ENCODE measurements around the gene DNAH17.
A peak's percentile ranks its signal among the peaks of the same experiment; 100 is the strongest.

Gene DNAH17

DNA sequence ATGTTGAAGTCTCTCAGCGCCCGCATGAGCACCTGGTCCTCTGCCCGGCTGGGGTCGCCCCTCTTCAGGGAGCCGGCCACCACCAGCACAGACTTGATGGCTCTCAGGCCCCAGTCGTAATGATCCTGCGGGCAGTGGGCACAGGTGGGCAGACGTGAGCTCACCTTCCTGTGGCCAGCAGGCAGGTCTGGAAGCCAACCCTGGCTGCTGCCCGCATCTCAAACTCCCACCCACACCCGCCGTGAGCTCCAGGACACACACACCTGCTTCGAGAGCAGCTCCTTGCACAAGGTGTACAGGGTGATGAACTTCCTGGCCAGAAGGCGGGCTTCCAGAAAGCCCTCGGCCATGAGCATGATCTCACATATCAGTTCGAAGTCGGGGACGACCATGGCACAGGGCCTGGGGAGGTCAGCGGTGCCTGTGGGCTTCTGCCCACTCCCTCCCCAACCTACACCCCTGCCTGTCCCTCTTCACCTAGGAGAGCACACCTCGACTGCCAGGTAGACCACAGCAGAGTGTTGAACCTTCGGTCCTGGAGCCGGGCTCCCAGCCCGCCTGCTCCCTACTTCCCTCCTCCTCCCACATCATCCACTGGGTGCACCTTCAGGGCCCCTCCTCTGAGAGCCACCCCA lies 82.4 kb downstream of the DNAH17 start:
- no peak for DNase-seq (ENCODE audit: low read depth)

DNA sequence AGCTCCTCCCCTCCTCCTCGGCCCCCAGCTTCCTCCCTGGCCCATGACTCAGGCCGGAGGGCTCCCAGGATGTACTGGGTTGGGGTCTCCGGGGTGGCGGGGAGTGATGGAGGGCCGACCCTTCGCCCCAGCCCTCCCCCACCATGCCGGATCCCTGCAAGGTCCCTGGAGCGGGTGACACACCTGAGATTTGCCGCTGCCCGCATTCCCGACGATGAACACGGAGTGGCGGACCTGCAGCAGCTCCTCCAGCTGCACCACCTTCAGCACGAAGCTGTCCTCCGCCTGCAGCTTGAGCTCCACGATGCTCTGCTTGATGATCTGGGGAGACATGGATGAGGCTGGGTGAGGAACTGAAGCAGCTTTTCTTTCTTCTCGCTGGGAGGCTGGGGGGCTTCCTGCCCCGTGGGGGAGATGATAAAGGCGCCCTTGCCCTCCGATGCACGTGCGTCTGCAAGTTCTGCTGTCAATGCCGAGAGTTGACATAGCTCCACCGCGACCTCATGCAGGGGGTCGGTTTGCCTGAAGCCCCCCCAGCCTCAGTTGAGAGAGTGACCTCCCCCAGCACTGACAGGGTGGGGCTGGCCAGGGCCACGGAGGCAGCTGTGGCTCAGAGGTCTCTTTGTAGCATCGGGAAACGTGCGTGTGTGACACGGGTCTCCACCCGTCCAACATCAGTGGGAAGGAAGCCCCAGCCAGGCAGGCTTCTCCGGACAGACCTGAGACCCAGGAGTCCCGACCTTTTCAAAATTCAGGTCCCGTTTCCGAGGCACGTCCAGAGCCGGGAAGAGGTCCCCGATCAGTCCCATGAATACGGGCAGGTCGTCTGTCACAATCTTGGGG lies 83.1 kb downstream of the DNAH17 start:
- DNase-seq (ENCODE audit: low read depth), result no peak

DNA sequence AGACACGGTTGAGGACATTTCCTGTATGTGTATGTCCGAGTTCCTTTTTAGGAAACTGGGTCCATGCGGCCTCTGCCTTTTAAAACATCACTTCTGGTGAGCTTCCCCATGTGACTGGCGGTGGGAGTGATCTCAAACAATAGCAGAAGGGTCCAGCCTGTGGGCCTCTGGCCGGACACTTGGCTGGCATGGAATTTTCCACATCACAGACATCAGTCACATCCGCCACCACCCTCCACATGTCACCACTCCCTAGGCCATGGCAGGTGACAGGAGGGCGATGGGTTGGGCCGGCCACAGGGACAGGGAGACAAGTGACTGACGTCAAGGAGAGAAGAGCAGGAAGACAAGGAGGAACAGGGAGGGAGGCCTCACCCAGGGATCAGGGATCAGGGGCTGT lies 83.7 kb downstream of the DNAH17 start:
- DNase-seq (ENCODE audit: low read depth), result no peak

DNA sequence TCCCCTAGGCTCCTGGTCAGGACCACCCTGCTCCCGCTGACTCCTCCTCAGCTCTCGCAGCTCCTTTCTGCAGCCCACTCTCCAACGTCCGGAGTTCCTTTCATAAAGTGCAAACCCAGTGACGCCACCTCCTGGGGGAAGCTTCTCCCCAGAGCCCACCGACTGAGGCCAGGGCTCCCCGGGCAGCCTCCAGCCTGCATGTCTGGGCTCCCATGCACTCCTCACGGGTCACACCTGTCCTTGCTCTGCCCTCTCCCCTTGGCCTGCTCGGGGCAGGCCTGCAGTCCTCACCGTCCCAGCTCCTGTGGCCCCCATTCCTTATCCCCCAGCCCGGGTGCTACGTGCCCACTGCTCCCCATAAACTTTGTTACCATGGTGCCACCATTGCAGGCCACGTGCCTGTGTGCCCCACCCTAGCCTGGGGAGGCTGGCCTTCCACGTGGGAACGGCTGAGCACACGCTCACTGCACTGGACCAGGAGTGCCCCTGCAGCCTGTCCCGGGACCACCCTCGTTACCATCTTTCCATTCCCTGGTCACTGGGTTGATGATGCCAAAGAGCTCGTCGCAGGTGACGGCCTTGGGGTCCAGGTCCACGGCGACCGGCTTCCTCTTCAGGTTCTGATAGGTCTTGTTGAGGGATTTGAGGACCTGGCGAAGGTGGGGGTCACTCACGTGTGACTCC lies 84.9 kb downstream of the DNAH17 start:
- no peak for DNase-seq (ENCODE audit: low read depth)

- DNase-seq (ENCODE audit: low read depth), result no peak
Observed at GRCh38 chr17:78491236-78492115, 85.7 kb downstream of the DNAH17 start.

DNA sequence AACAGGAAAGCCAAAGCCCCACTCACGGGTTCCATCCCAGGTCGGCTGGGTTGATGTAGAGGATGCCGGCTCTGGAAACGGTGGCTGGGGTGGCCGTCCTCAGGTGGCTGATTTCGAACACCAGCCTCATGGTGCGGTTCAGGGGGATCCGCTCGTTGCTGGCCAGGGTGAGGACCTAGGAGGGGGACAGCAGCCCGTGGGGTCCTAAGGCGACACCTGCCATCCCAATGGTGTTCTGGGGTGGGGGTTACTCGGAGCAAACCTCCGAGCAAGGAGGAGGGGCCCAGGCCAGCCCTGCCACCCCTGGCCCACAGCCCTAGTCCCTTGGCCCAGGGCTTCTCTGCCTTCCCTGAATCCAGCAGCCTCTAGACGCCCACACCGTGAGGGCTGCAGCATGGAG lies 86.5 kb downstream of the DNAH17 start:
- DNase-seq (ENCODE audit: low read depth), result no peak

DNA sequence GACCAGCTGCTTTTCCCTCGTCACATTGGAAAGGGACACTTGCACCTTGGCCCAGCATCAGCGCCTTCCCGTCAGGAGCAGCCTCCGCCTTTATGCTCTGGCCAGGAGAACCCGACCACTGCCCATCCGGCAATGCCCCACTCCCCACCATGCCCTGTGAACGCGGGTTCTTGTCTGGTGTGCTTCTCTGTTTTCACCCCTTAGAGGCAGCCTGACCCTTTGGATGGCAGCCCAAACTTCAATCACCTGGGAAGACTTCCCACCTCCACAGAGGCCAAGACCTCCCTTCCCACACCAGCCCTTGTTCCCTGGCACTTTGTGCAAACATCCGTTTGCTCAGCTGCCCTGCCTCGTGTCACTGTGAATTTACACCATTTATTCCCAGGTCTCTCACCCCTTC lies 87.0 kb downstream of the DNAH17 start:
- DNase-seq (ENCODE audit: low read depth), result no peak

- no peak for DNase-seq (ENCODE audit: low read depth)
Observed at GRCh38 chr17:78488867-78489634, 88.1 kb downstream of the DNAH17 start.

DNA sequence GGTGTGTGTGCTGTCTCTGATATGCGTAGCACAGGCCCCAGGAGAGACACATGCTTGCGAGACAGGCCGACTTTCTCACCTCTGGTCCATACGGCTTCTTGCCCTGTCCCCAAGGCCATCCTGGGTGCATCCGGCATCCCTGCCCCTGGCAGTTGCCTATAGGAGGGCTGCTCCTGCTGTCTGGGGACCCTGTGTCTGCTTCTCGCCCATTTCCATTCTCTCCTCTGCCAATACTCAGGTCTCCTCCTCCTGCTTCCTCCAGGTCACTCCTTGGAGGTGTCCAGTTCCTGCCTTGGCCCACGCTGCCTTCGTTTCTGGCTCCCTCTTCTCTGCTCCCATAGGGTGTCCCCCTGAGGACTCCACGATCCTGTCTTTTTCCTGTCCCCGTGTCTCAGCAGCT lies 89.0 kb downstream of the DNAH17 start:
- DNase-seq (ENCODE audit: low read depth), result no peak

DNA sequence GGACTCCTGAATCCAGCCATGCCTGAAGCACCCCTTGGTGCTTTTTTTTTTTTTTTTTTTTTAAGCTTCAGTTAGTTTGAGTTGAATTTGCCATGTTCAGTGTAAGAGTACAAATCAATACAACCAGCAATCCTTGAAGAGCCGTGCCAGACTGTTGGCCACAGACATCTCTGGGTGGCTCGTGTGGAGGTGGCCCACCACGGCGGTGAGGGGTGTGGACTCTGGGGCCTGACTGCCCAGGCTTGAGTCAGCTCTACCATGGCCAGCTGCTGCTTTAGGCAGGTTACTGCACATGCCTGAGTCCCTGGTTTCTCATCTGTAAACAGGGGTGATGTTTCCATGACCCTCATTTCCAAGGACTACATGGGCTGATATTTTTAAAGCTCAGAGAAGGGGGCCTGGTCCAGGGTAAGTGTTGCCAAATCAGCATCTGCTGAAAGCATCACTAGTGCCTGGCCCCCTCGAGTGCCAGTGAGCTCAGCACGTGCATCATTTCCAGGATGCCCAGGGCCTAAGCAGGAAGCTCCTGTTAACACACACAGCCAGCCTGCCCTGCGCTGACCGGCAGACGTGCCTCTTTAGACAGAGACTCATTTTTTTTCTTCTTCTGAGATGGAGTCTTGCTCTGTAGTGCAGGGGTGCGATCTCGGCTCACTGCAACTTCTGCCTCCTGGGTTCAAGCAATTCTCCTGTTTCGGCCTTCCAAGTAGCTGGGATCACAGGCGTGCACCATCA lies 90.1 kb downstream of the DNAH17 start:
- DNase-seq (ENCODE audit: low read depth), result no peak

DNA sequence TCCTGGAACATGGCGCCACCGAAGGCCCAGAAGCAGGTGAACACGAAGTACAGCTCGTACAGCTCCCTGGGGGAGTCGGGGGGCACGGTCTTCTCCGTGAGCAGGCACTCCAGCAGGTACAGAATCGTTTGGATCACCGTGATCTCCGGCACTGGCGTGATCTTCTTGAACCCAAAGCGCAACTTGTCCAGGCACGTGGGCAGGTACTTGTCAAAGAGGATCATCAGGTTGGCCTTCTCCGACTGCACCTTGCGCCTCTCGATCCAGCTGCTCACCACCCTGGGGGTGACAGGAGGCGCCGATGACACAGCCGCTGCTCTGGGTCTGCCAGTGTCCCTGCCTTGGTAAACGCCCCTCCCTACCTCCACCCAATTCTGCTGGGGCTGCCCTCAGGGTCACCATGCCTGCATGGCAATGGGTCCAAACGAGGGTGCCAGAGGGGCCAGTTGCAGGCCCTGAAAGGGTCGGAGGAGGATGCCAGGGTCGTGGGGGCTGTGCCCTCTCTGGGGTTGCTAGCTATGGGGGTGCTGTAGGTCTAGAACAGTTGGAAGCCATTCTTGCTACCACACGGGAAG lies 90.9 kb downstream of the DNAH17 start:
- DNase-seq (ENCODE audit: low read depth), result no peak

- DNase-seq (ENCODE audit: low read depth), result no peak
Observed at GRCh38 chr17:78485290-78486168, 91.7 kb downstream of the DNAH17 start.

DNA sequence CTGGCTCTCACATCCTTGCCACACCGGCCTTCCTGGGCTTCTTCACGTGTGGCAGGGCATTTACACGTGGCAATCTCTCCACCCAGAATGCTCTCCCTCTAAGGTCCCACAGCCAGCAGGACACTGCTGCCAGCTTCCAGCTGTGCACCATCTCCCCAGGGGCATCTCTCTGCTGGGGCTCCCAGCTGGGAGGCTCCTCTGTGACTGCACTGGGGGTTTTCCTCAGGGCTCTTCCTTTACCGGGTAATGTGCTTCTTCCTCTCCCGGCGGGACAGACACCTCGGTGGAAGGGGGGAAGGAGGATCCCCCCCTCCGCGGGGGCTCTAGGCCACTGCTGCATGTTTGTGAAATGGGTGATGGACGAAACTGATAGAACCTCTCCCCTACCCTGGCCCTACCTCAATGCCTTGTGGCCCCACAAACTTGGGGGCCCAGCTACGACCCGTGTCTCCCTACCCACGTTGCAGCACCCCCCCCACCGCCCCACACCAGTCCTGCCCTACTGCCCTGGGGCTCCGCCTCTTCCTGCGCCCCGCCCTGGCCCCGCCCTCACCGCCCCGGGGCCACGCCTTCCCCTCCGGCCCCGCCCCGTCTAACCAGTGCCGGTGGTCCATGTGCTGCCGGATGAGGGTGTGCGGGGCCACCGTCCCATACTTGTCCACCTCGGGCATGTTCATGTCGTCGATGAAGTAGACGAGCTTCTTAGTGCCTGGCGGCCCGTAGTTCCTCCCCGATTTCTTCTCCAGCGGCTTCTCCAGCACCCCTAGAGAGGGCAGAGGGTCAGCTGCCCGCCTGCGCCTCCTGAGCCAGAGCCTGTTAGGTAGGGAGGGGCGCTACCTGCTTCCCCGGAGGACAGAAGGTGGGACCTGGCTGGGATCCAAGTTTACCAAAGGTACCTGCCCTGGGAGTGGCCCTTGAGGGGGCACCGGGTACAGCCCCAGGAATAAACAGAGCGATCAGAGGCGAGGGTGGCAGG lies 92.6 kb downstream of the DNAH17 start:
- DNase-seq (ENCODE audit: low read depth), result peak; percentile 75

GRCh38 chr17:78479369-78479768 lies 97.8 kb downstream of the DNAH17 start:
- DNase-seq (ENCODE audit: low read depth), result no peak

GRCh38 chr17:78478757-78479297 lies 98.4 kb downstream of the DNAH17 start:
- DNase-seq (ENCODE audit: low read depth), result no peak

GRCh38 chr17:78477913-78478756 lies 99.1 kb downstream of the DNAH17 start:
- no peak for DNase-seq (ENCODE audit: low read depth)

DNA sequence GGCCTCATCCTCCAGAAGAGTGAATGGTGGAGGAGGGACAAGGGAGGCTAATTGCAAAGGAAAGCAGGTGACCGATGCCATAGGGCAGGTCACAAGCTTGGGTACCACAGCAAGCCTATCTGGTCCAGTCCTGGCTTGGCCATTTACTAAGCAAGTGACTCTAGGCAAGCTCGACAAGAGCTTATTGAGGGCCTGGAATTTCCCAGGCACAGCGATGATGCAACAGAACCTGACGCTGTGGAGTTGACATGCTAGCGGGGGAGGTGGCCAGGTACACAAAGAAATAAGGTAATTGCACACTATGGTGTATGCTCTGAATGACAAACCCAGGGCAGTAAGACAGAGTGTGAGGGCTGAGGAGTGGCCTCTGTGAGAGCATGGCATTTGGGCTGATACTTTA lies 100.2 kb downstream of the DNAH17 start:
- DNase-seq (ENCODE audit: low read depth), result no peak
